Measurements from ENCODE around the gene CTSD. TPM values are rescaled to one million over a fixed set of nuclear protein-coding genes. Genes with fewer than 3 reads are reported as not detected.

The CTSD gene
- total RNA-seq, 4 donors from 2014 or later = 573 to 913 (median 707) TPM

DNA sequence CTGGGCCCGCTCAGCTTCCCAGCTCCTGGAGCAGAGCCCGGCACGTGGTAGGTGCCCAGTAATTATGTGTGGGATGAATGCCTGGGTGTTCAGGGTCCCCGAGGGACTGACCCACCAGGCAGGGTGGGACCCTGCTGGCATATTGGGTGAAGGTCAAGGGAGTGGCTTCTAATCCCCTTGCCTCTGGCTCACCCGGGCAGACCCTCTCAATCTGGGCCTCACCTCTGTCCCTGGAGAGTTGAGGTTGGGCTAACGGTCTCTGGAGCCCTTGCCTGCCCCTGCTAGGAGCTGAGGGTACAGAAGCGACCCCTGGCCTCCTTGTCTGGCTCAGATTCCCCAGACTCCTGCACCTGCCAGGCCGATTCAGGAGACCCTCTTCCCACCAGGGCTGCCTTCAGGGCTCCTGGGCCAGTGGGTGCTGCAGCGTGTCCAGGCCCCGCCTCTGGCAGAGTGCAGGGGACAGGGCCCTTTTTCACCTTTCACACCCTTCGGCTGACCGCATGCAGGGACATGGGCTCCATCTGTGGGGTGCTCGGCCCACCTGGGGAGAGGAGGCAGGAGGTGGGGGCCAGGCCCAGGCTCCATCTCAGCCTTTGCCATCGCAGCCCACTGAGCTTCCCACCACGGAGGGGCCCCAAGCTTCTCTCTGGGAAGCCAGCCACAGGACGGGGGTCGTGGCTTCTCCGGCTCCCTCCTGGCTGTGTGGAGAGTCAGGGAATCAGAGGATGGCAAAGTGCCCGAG lies 3.8 kb upstream of the CTSD start:
- intact Hi-C loops (cut with DNase I; ENCODE audit: low total_unique reads) = no loop called here
- no peak for TF ChIP-seq POLR2A (IDR thresholded peaks at IDR 0.05)
- TF ChIP-seq, protein P1, sequence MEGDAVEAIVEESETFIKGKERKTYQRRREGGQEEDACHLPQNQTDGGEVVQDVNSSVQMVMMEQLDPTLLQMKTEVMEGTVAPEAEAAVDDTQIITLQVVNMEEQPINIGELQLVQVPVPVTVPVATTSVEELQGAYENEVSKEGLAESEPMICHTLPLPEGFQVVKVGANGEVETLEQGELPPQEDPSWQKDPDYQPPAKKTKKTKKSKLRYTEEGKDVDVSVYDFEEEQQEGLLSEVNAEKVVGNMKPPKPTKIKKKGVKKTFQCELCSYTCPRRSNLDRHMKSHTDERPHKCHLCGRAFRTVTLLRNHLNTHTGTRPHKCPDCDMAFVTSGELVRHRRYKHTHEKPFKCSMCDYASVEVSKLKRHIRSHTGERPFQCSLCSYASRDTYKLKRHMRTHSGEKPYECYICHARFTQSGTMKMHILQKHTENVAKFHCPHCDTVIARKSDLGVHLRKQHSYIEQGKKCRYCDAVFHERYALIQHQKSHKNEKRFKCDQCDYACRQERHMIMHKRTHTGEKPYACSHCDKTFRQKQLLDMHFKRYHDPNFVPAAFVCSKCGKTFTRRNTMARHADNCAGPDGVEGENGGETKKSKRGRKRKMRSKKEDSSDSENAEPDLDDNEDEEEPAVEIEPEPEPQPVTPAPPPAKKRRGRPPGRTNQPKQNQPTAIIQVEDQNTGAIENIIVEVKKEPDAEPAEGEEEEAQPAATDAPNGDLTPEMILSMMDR (IDR thresholded peaks at IDR 0.05) = no peak
- H3K4me3 ChIP-seq (ENCODE audit: low read depth, poor library complexity, severe bottlenecking) = no peak overlapping the region
- peak in 1 of 2 donors; percentile 83 for DNase-seq (ENCODE audit: low spot score in 2 of 2)
- WGBS, 2 donors = 86 to 88% methylated on average over 17 to 19 of the region's 19 CpGs

DNA sequence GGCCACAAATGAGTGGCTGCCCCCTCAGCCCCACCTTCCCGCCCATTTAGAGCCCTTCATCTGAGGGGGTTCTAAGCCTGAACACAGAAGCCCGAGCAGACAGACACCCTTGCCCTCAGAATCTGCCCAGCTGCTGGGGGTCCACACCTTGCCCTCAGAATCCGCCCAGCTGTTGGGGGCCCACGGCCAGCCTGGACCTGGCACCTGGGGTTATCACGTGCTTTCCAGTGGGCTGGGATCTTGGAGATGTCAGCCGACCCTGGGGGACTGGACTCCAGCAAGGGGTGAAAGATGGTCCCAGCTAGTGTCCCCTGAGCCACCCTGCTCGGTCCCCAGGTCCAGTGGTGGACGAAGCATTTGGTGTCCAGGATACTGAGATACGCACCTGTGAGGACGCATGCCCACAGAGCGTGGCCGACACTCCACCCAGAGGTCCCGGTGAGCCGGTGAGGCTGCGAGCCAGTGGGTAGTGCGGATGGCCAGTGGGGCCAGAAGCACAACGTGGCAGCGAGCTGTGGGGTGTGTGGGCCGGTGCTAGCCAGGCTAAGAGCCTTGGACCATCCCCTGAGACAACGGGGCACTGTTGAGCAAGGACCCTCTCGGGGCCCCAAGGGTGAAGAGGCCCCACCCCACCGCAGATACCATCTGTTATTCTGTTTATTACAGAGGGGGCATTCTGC lies 3.1 kb upstream of the CTSD start:
- TF ChIP-seq POLR2A (IDR thresholded peaks at IDR 0.05) = no peak
- TF ChIP-seq, protein P1 (IDR thresholded peaks at IDR 0.05) = no peak
- DNase-seq (ENCODE audit: low spot score in 2 of 2) = peak in 1 of 2 donors; percentile 81
- H3K4me3 ChIP-seq (ENCODE audit: low read depth, poor library complexity, severe bottlenecking) = no peak overlapping the region
- WGBS, 2 donors = 89 to 93% methylated on average over 21 to 22 of the region's 22 CpGs
- intact Hi-C loops (cut with DNase I; ENCODE audit: low total_unique reads) = no loop called here

DNA sequence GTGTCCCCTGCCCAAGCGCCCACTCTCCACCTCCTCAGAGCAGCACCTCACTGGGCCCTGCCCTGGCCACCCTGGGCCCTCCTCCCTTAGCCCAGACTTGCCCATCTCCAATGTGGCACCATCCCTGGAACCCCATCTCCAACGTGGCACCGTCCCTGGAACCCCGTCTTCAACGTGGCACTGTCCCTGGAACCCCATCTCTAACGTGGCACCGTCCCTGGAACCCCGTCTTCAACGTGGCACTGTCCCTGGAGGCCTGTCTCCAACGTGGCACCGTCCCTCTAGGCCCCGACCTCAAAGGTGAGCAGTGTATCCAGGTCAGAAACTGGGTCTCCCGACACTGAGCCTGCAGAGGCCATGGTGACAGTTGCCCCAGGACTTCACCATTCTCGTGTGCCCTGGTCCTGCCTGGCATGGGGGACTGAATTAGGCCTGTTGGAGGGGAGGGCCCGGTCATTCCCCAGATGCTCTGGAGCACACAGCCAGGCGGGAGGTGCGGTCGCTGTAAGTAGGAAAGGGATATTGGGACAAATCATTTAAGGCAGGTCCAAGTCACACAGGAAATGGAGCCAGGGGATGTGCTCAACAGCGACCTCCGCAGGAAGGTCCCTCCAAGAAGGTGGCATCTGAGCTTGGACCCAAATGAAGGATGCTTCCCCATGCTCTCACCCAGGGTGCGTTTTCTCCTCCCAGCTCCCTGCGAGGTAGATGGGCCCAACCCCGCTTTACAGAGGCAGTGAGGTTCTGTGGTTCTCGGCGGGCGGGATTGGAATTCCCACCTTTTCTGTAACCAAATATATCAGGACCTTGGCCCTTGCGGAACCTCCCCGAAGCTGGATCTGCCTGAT lies 2.4 kb upstream of the CTSD start:
- H3K4me3 ChIP-seq (ENCODE audit: low read depth, poor library complexity, severe bottlenecking) = no peak overlapping the region
- intact Hi-C loops (cut with DNase I; ENCODE audit: low total_unique reads) = no loop called here
- TF ChIP-seq POLR2A (IDR thresholded peaks at IDR 0.05) = no peak
- TF ChIP-seq, protein P1 (IDR thresholded peaks at IDR 0.05) = no peak
- 87 to 90% methylated on average over 28 of the region's 28 CpGs for WGBS, 2 donors
- DNase-seq (ENCODE audit: low spot score in 2 of 2) = no peak

DNA sequence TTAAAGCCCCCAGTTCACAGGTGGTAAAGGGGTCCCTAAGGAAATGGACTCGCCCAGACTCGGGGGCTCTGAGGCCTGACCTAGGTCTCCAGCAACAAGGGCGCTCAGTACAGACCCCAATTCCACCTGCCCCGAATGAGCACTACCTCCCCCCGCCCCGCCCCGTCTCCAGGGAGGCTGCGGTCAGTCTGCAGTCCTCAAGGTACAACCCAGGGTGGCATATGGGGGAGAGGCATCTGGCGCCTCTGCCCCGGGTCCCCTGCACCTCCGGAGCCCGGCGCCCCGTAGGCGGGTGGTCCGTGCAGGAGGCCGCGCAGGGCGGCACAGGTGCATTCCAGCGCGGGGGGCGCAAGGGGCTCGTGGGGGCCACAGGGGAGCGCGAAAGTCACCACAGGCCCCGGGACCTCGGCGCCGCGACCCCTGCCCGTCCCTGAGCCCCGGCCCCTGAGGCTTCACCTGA lies 361 bp downstream of the CTSD start:
- 1 to 4% methylated on average over 15 to 16 of the region's 32 CpGs for WGBS, 2 donors
- H3K4me3 ChIP-seq (ENCODE audit: low read depth, poor library complexity, severe bottlenecking) = peak overlapping the region; percentile 96
- intact Hi-C loops (cut with DNase I; ENCODE audit: low total_unique reads) = no loop called here
- DNase-seq (ENCODE audit: low spot score in 2 of 2) = peak in 1 of 2 donors; percentile 86
- TF ChIP-seq, protein P1 (IDR thresholded peaks at IDR 0.05) = no peak
- no peak for TF ChIP-seq POLR2A (IDR thresholded peaks at IDR 0.05)

DNA sequence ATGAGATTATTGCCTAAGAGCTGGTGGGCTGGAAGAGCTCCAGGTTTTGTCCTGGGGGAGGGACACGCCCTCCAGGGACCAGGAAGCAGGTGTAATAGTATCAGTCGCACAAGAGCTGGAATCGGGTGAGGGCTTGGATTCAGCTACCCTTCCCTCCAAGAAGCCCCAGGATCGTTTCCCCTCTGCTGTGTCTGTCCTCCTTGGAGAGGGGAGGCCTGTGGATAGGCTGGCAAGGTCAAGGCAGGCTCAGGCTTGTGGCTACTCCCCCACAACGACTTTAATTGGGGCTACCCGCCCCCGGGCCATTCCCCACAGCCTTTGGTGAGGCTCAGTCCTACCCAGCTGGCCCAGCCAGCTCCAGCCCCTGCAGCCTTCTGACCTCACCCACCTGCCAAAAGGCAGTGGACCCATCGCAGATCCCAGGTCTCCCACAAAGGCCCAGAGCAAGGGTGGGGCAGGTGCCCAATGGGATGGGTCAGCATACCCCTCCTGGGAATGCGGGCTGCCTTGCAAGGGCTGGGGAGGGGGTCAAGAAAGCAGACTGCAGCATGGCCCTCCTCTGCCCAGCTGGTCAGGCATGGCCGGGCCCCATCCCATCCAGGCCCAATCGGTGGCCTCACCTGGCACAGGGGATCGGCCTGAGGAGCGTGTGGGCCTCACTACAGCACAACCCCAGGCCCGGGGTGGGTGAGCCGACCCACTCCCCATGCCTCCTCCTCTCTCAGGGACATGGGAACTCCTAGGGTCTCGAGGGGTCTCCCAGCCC lies 1.0 kb downstream of the CTSD start:
- 13 to 16% methylated on average over 13 to 16 of the region's 16 CpGs for WGBS, 2 donors
- peak; percentile 83 to 95 for DNase-seq (ENCODE audit: low spot score in 2 of 2)
- no peak for TF ChIP-seq POLR2A (IDR thresholded peaks at IDR 0.05)
- TF ChIP-seq, protein P1 (IDR thresholded peaks at IDR 0.05) = no peak
- intact Hi-C loops (cut with DNase I; ENCODE audit: low total_unique reads) = no loop called here
- H3K4me3 ChIP-seq (ENCODE audit: low read depth, poor library complexity, severe bottlenecking) = peak overlapping the region; percentile 96
